GM18519 (cell line): ENCODE data around the gene ATP11C.
"Not testable (repeated sequence)": the region's sequence is repeated elsewhere in the genome, so short reads cannot be mapped to it uniquely, and the experiment has no call there.

Source experiments
- ATAC-seq: cut with Tn5 transposase; IDR thresholded peaks from one replicate; pipeline ENCODE4 v1.9.1; 2021; ENCODE audit warnings: mild to moderate bottlenecking, moderate library complexity; ENCODE audit not compliant: unreplicated experiment, low FRiP score

Gene ATP11C

DNA sequence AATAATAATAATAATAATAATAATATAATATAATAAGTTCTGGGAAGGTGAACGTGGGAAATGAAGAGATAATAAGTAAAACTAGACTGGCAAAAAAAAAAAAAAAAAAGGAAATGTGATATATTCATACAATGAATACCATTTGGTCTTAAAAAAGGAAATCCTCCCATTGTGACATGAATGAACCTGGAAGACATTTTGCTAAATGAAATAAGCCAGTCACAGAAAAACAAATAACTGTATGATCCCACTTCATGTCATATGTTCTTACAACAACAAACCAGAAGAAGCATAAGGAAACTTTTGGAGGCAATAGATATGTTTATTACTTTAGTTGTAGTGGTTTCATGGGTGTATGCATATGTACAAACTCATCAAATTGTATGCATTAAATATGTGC lies 63.1 kb downstream of the ATP11C start:
- ATAC-seq: no peak

DNA sequence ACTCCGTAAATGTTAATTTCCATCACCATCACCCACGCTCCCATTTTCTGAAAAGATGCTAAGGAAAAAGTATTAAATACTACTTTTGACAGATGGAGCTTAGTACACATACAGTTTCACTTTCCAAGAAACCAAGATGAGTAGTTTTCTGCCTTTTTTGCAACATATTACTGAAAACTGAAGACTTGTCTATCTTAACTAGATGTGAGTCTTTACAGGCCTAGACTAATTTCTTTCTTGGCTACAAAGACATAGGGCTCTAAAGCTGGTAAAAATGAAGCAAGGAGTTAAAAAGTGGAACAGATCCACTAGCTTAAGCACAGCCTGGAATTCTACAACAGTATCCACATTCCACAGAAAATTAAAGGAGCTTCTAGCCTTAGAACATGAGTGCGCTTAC lies 68.2 kb downstream of the ATP11C start:
- no peak for ATAC-seq

DNA sequence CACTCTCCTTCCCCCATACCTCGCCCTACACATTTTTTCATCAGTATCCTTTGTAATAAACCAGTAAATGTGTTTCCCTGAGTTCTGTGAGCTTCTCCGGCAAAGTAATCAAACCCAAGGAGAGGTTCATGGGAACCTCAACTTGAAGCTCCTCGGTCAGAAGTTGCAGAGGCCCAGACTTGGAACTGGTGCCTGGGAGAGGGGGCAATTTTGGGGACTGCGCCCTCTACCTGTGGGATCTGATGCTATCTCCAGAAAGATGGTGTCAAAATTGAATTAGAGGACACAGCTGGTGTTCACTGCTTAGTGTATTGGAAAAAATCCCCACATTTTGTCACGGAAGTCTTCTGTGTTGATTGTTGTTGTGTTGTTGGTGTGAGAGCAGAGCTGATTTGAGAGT lies 70.6 kb downstream of the ATP11C start:
- no peak for ATAC-seq

DNA sequence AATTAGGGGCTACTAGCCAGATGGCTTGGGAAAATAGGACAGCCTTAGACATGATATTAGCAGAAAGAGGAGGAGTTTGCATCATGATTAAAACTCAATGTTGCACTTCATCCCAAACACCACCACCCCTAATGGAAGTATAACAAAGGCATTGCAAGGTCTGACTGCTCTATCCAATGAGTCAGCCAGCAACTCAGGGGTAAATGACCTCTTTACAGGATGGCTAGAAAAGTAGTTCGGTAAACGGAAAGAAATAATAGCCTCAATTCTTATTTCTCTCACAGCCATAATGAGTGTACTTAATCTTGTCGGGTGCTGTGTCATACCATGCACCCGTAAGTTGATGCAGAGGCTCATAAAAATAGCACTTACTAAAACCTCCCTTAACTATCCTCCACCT lies 76.0 kb downstream of the ATP11C start:
- ATAC-seq: not testable (repeated sequence)

DNA sequence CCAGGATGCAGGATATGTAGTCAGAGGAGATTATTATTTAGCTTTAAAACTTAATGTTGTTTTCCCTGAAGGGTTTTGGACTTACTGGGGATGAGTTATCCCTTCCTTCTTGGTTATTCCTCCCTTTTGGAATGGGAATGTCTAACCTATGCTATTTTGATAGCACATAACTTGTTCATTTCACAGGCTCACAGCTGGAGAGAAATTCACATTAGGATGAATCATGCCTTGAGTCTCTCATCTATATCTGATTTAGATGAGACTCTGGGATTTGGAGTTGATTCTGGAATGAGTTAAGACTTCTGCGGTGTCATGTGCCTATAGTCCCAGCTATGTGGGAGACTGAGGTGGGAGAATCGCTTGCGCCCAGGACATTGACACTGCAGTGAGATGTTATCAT lies 81.1 kb downstream of the ATP11C start:
- no peak for ATAC-seq

DNA sequence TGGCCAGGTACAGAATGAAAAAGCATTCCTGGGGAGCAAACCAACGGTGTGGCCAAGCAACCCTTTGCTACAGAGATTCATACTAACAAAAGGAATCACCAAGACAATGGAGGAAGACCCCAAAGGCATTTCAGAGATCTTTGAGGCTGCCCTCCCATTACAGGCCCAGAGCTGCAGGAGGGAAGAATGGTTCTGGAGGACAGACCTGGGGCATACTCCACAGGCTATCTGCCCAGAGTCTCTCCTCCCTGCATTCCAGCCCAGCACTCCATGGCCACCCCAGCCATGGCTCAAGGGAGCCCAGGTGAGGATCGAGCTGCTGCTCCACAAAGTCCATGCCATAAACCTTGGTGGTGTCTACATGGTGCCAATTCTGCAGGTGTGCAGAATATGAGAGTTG lies 81.9 kb downstream of the ATP11C start:
- no peak for ATAC-seq

DNA sequence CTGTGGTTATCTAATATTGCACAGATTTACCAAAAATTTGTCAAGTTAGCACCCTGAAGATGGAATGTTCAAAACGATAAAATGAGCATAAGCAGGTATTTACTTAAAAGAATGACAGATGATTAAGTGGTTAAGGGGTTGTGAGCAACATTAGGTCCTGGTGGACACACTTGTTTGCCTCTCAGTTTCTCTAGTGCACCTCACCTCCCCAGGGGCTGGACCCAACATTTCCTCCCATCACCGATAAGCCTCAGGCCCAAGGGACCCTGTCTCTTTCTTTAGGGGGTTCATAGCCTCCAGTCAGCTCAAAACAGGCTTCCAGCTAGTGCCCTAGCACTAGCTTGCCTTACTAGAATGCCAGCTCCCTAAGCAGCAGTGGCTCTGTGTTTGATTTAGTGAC lies 88.0 kb downstream of the ATP11C start:
- no peak for ATAC-seq

DNA sequence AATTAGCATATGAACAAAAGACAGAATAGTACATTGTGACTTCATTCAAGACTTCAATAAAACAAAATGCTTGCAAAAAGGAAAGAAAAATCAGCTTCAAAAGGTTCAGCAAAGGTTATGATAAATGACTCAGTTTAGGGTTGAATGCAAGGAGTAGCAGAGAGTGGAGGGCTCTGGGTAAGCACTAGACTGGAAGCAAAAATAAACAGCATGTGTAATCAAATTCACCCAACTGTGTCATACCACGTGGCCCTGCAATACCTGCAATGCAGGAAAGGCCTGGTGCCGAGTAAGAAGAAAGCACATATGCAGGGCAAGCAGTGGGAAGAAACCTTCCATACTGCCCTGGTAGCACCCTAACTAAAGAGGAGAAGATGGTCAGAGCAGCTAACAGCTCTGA lies 88.7 kb downstream of the ATP11C start:
- ATAC-seq: peak; percentile 83

DNA sequence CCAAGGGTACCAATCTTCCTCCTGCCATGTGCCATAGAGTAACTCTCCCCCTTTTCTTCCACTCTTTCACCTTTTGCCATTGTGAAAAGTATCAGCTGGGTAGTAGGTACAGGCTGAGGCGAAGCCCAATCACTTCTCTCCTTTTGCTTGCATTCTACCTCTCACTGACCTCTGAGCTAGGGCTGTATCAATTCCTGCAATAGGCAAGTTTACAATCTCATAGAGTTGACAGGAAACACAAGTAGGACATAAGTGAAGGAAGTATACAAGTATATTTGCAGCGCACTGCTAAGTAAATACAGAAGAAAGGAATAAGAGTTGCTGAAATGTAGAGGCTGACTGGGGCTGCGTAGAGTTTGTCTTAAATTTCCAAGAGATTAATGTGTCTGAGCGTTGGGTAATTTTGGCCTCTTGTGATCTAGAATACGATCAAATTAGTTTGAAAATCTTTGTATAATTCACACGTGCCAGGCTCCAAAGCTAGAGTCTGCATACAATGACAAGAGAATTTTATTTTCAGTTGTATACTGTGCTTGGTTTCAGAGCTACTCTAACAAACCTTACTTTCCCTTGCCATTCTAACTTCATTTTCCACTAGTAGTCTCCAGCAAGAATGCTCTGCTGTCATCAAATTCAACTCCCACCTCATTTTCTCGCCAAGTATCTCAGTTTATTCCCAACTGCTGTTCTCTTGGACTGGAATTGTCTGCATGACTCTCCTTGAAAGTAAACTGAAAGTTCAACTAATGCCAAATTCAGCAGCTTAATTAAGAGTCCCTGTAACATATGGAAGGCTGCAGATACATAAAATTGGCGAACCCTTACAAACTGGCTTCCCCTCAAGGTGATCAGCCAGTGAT lies 90.3 kb downstream of the ATP11C start:
- ATAC-seq: no peak

DNA sequence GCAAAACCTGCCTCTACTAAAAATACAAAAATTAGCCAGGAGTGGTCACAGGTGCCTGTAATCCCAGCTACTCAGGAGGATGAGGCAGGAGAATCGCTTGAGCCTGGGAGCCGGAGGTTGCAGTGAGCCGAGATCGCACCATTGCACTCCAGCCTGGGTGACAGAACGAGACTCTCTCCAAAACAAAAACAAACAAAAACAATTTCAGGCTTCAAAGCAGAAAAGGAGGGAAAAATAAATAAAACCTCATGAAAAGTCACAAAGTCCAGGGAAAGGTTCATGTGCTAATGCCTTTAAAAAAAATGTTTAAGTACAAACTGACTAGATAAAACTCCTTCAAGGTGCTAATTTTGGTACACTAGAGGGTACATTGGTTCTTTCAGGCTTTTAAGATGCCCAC lies 96.5 kb downstream of the ATP11C start:
- not testable (repeated sequence) for ATAC-seq

DNA sequence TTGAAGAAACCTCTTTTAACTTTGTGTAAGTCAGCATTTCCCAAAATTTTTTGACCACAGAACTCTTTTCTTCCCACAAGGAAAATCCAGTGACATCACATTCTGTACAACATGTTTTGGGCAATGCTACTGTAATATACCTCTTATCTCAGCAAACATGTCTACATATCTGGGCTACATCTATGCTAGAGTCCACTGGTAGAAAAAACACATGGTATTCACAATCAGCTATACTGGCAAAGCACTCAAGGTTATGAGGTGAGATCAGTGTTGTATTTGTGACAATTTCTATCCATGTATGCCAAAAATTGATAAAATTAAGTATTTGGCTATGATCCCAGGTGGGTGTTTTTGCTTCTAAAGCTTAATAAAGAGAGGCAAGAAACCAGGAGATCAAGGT lies 98.0 kb downstream of the ATP11C start:
- ATAC-seq: no peak

DNA sequence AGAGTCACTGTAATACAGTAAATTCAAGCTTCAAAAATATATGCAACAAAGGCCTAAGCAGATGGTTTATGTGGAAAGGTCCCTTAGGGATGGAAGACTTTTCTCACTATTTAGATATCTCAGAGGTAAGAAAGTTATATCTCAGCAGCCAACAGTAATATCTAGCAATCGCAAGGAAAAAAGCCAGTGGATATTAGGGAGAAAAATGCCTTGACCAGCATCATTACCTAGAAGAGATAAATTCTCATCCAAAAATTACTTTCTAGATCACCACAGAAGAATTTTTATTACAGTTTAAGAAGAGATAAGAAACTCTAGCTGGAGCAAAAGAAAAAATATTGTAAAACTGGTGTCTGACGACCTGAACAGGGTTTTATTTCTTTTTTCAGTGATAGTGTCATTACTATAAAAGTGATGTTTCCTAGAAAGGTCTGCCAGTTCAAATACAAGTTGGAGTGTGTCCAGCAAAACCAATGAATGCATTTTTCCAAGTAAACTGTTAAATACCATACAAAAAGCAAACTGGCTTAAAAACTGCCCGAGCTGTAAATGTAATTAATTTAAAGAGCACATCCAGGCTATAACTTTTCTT lies 100.0 kb downstream of the ATP11C start:
- no peak for ATAC-seq

DNA sequence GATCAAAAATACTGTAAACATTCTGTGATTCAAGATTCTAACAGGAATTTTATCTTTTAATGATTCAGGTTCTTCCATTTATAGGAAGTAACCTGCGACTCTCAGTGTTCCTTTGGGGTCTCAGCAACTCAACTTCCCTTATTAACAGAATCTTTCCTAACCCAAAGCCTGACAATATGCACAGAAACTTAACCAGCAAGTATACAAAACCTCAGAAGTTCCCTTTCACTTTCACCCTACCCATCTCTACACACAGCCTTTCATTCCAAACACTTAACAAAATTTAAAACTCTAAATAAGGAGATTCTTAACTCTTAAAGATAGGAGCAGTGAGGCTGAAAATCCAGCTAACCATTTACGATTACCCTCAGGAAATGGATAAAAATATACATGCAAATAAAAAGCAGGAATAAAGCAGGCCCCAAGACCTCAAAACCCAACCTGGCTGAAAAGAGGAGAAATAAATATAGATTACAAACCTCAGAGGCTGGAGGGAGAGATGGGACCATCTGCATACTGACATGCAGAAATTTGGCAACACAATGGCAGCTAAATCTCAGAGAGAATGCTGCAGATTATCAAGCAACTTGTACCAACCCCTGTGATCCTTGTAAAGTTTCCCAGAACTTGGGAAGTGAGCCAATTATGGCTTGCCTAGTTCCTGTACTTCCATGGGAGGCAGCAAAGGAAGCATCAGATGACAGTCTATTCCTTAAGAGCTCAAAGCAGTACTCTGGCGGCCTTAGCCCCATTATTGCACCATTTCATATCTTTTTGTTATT lies 101.0 kb downstream of the ATP11C start:
- peak; percentile 75 for ATAC-seq

DNA sequence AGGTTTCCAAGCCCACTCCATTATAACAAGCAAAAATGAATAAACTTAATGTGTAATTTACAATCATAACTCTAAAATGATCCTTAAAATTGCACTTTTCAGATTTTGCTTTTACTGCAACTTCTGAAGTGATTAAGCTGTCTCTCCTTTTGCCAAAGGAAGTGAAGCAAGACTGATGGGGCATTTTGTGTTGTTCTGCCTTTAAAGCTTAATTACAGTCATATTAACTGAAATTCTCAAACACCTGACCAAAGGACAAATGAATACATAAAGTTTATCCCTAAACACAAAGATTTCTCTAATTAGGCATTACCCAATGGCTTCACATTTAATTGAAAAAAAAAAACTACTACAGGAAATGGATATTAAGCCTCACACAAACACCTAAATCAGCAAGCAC lies 101.8 kb downstream of the ATP11C start:
- ATAC-seq: no peak

DNA sequence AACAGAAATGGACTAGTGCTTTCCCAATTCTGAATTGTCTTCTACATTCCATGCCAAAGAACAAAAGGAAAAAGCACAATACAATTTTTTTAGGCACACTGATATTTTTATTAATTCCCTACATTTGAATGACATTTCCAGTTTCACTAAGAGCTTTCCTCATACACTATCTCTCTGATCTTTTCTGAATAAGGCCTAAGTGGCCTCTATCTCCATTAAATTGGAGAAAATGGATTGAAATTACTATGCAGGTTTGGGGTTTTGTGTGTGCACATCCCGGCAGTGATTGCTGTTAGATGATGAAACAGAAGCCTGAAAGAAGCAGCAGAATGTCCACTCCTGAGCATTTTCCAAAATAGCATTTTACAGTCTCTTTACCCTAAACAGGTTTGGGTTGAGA lies 104.0 kb downstream of the ATP11C start:
- ATAC-seq: no peak

DNA sequence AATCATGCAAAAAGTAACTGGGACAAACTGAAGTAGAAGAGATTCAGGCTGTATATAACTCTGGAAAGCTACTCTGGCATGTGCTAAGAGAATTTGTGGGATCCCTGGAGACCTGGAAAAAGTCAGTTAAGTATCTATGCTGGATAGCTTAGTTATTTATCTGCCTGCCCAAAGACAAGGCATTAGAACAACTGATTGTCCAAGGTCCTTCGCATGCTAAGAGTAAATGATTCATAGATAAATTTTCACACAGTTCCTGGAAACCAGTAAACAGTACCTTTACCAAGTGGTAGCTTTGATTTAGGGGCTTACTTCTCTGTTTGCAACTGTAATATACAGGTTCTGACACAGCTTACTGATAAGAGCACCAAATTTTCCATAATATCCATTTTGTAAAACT lies 104.8 kb downstream of the ATP11C start:
- ATAC-seq: no peak

DNA sequence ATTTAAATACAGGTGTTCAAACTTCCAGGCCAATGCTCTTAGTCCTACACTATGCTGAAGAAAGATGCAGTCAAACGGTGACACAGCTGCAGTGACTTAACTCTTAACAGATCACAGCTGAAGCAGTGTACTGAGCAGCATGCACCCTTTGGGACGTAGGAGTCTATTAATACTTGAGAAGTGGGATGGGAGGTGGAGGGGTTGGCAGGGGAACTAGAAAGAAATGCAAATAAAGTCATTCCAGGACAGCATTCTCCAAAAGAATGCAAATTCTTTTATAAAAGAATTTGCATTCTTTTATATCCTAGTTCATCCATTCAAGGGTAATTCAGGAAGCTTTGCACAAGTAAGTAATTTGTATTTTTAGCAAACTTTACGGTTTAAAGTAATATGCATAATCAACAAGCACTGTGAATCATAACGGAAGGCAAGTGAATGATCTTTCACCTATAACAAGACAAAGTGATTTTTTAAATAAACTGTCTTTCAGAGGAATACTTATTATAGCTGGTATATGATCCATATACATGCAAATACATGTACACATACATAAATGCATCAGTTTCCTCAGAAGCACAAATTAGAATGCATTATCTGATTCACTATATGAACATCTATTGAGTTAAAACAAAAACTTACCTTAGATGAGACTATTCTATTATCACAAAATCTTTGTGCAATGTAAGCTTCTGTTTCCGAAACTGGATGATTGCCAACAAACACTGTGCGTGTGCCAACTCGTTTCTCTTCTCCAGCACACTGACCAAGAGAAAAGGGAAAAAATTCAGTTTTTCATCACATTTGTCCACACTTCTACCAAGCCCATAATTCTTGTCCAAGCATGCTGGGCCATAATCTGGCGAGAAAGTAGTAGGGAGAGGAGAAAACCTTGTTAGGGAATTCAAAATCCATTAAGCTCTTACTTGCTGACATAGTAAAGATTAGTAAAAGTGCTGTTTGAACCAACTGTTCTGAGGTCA lies 106.5 kb downstream of the ATP11C start:
- no peak for ATAC-seq

DNA sequence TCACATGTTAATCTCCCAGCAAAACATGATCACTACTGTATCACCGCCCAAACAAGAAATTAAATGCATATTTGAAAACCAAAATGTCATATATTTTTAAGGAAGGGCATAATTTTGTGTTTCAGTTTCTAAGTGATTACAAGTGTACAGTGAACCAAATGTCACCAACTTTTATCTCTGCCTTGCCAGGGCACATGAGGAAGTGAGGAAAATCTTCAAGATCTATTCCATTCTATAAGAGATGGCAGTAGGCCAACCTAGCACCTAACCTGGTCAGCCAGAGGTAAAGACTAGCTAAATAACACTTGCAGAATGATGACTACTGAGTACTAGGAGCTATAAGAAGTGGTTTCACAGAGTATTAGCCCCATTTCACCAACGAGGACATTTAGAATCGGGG lies 107.2 kb downstream of the ATP11C start:
- ATAC-seq: no peak

DNA sequence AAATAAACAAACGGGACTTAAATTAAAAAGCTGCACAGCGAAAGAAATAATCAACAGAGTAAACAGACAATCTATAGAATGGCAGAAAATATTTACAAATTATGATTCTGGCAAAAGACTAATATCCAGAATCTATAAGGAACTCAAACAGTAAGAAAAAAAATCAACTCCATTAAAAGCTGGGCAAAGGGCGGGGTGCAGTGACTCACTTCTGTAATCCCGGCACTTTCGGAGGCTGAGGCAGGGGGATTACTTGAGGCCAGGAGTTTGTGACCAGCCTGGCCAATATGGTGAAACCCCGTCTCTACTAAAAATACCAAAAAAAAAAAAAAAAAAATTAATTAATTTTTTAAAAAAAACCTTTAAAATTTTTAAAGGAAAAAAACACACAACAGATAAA lies 109.0 kb downstream of the ATP11C start:
- no peak for ATAC-seq

DNA sequence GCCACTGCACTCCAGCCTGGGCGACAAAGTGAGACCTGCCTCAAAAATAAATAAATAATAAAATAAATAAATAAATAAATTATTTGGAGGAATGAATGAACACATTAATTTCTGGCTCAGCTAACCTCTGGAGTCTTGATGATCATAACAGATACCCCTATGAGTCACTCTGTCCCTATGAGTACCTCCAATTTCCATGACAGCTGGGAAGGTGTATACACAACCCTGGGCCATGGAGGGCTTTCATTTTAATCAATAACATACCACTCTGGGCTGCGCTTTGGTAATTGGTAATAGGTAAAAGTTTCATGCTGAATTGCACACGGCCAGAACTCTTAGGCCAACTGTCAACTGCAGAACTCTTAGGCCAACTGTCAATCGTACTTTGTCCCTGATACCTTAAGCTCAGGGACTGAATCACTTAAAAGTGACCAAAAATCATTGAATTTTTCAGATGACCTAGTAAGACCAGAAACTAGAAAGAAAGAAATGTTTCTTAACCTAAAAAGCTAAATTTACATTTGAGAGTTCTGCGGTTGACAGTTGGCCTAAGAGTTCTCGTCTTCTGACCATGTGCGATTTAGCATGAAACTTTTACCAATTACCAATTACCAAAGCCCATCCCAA lies 112.4 kb downstream of the ATP11C start:
- no peak for ATAC-seq
